ENCODE data around the gene CCNT1. TPM values are rescaled to one million over a fixed set of nuclear protein-coding genes. Genes with fewer than 3 reads are reported as not detected.

Gene CCNT1
- total and polyA plus RNA-seq, 4 donors, result 3.2 to 18.2 (median 10.4) TPM

DNA sequence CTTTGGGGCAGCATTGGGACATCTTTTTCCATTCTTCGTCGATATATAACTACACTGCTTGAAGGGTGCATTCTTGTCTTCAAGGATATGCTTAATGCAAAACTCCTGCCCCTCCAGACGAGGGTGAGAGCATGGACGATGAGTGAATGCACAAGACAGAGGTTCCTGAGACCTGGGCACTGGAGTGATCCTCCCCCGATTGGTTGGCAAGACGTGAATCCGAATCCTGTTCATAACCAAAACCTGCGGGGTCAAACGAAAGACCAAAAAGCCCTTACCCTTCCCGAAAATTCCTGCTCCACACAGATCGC, 35.2 kb downstream of the CCNT1 start:
- peak overlapping the region; percentile 83 to 100 (median 85) for H3K4me3 ChIP-seq (ENCODE audit: low read depth in 1 of 3, low read length in 3 of 3)
- no peaks in the 10 kb centered on the region for H3K27me3 ChIP-seq (ENCODE audit: control insufficient read depth in 4 of 4, insufficient read depth in 4 of 4, low read length in 3 of 4)
- peak overlapping the region; percentile 88 to 96 for H3K9ac ChIP-seq (ENCODE audit: low read depth in 1 of 2, low read length in 2 of 2)
- DNase-seq (ENCODE audit: low spot score), result no peak
- H3K9me3 ChIP-seq (ENCODE audit: control insufficient read depth in 4 of 4, low read length in 3 of 4), result no peaks in the 10 kb centered on the region
- H3K4me1 ChIP-seq (ENCODE audit: control insufficient read depth in 4 of 4, insufficient read depth in 4 of 4, low read length in 3 of 4), result peaks cover 10 to 26% (median 19%) of the 10 kb centered on the region in 4 donors
- peaks cover 0 to 18% (median 12%) of the 10 kb centered on the region in 4 donors for H3K36me3 ChIP-seq (ENCODE audit: control insufficient read depth in 4 of 4, insufficient read depth in 3 of 4, low read depth in 1 of 4, low read length in 3 of 4)
- peak overlapping the region; percentile 87 to 97 for H3K27ac ChIP-seq (ENCODE audit: low read depth in 1 of 2, low read length in 2 of 2)
- WGBS, result 2% methylated on average over 11 of the region's 11 CpGs
- TF ChIP-seq, protein P1, sequence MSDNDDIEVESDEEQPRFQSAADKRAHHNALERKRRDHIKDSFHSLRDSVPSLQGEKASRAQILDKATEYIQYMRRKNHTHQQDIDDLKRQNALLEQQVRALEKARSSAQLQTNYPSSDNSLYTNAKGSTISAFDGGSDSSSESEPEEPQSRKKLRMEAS (IDR thresholded peaks at IDR 0.05), result no peak
- TF ChIP-seq TAF1 (conservative IDR thresholded peaks at IDR 0.05) (no peak), HNF4G (IDR thresholded peaks at IDR 0.05) (no peak), YY1 (IDR thresholded peaks at IDR 0.05) (no peak), NR2F2 (IDR thresholded peaks at IDR 0.05) (no peak), FOXA1 (IDR thresholded peaks at IDR 0.05) (no peak), RAD21 (IDR thresholded peaks at IDR 0.05) (no peak), HNF4A (conservative IDR thresholded peaks at IDR 0.05) (no peak), SP1 (IDR thresholded peaks at IDR 0.05) (no peak)
- TF ChIP-seq, protein P2, sequence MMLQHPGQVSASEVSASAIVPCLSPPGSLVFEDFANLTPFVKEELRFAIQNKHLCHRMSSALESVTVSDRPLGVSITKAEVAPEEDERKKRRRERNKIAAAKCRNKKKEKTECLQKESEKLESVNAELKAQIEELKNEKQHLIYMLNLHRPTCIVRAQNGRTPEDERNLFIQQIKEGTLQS (IDR thresholded peaks at IDR 0.05), result no peak
- TF ChIP-seq, protein P3, sequence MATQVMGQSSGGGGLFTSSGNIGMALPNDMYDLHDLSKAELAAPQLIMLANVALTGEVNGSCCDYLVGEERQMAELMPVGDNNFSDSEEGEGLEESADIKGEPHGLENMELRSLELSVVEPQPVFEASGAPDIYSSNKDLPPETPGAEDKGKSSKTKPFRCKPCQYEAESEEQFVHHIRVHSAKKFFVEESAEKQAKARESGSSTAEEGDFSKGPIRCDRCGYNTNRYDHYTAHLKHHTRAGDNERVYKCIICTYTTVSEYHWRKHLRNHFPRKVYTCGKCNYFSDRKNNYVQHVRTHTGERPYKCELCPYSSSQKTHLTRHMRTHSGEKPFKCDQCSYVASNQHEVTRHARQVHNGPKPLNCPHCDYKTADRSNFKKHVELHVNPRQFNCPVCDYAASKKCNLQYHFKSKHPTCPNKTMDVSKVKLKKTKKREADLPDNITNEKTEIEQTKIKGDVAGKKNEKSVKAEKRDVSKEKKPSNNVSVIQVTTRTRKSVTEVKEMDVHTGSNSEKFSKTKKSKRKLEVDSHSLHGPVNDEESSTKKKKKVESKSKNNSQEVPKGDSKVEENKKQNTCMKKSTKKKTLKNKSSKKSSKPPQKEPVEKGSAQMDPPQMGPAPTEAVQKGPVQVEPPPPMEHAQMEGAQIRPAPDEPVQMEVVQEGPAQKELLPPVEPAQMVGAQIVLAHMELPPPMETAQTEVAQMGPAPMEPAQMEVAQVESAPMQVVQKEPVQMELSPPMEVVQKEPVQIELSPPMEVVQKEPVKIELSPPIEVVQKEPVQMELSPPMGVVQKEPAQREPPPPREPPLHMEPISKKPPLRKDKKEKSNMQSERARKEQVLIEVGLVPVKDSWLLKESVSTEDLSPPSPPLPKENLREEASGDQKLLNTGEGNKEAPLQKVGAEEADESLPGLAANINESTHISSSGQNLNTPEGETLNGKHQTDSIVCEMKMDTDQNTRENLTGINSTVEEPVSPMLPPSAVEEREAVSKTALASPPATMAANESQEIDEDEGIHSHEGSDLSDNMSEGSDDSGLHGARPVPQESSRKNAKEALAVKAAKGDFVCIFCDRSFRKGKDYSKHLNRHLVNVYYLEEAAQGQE (IDR thresholded peaks at IDR 0.05), result no peak

DNA sequence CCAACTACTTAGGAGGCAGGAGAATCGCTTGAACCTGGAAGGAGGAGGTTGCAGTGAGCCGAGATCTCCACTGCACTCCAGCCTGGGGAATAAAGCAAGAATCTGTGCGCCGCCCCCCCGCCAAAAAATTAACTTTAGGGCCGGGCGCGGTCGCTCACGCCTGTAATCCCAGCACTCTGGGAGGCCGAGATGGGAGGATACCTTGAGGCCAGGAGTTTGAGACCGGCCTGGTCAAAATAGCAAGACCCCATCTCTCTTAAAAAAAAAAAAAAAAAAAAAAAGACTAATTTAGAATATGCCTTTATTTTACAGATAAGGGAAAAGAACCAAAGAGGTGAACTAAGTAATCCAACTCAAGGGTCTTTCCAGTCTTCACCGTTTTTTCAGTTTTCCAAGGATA, 35.6 kb downstream of the CCNT1 start:
- Histone ChIP-seq H3K27me3 (ENCODE audit: control insufficient read depth in 4 of 4, insufficient read depth in 4 of 4, low read length in 3 of 4) (no peaks in the 10 kb centered on the region), H3K9me3 (ENCODE audit: control insufficient read depth in 4 of 4, low read length in 3 of 4) (no peaks in the 10 kb centered on the region), H3K4me3 (ENCODE audit: low read depth in 1 of 3, low read length in 3 of 3) (peak overlapping the region in 2 of 3 donors; percentile 83 to 85), H3K4me1 (ENCODE audit: control insufficient read depth in 4 of 4, insufficient read depth in 4 of 4, low read length in 3 of 4) (peaks cover 10 to 26% (median 19%) of the 10 kb centered on the region in 4 donors), H3K27ac (ENCODE audit: low read depth in 1 of 2, low read length in 2 of 2) (no peak overlapping the region), H3K9ac (ENCODE audit: low read depth in 1 of 2, low read length in 2 of 2) (peak overlapping the region in 1 of 2 donors; percentile 96), H3K36me3 (ENCODE audit: control insufficient read depth in 4 of 4, insufficient read depth in 3 of 4, low read depth in 1 of 4, low read length in 3 of 4) (peaks cover 0 to 22% (median 15%) of the 10 kb centered on the region in 4 donors)
- TF ChIP-seq RAD21 (IDR thresholded peaks at IDR 0.05) (no peak), FOXA2 (IDR thresholded peaks at IDR 0.05) (no peak), JUND (IDR thresholded peaks at IDR 0.05) (no peak), GABPA (IDR thresholded peaks at IDR 0.05 in 1 of 2, conservative IDR thresholded peaks at IDR 0.05 in 1 of 2) (no peak), FOXA1 (IDR thresholded peaks at IDR 0.05) (no peak), TAF1 (conservative IDR thresholded peaks at IDR 0.05) (no peak), HNF4A (conservative IDR thresholded peaks at IDR 0.05) (no peak), YY1 (IDR thresholded peaks at IDR 0.05) (no peak), SP1 (IDR thresholded peaks at IDR 0.05) (no peak), RXRA (IDR thresholded peaks at IDR 0.05) (no peak), NR2F2 (IDR thresholded peaks at IDR 0.05) (no peak), EGR1 (IDR thresholded peaks at IDR 0.05; ENCODE audit: low read depth in 2 of 2) (no peak), HNF4G (IDR thresholded peaks at IDR 0.05) (no peak)
- TF ChIP-seq, protein P4, sequence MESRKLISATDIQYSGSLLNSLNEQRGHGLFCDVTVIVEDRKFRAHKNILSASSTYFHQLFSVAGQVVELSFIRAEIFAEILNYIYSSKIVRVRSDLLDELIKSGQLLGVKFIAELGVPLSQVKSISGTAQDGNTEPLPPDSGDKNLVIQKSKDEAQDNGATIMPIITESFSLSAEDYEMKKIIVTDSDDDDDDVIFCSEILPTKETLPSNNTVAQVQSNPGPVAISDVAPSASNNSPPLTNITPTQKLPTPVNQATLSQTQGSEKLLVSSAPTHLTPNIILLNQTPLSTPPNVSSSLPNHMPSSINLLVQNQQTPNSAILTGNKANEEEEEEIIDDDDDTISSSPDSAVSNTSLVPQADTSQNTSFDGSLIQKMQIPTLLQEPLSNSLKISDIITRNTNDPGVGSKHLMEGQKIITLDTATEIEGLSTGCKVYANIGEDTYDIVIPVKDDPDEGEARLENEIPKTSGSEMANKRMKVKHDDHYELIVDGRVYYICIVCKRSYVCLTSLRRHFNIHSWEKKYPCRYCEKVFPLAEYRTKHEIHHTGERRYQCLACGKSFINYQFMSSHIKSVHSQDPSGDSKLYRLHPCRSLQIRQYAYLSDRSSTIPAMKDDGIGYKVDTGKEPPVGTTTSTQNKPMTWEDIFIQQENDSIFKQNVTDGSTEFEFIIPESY (IDR thresholded peaks at IDR 0.05), result no peak
- TF ChIP-seq, protein P2 (IDR thresholded peaks at IDR 0.05), result no peak
- TF ChIP-seq, protein P5, sequence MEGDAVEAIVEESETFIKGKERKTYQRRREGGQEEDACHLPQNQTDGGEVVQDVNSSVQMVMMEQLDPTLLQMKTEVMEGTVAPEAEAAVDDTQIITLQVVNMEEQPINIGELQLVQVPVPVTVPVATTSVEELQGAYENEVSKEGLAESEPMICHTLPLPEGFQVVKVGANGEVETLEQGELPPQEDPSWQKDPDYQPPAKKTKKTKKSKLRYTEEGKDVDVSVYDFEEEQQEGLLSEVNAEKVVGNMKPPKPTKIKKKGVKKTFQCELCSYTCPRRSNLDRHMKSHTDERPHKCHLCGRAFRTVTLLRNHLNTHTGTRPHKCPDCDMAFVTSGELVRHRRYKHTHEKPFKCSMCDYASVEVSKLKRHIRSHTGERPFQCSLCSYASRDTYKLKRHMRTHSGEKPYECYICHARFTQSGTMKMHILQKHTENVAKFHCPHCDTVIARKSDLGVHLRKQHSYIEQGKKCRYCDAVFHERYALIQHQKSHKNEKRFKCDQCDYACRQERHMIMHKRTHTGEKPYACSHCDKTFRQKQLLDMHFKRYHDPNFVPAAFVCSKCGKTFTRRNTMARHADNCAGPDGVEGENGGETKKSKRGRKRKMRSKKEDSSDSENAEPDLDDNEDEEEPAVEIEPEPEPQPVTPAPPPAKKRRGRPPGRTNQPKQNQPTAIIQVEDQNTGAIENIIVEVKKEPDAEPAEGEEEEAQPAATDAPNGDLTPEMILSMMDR (IDR thresholded peaks at IDR 0.05; ENCODE audit: low read depth, low read length, missing input control), result no peak
- TF ChIP-seq, protein P3 (IDR thresholded peaks at IDR 0.05), result no peak
- TF ChIP-seq, protein P1 (IDR thresholded peaks at IDR 0.05), result no peak
- 89% methylated on average over 13 of the region's 13 CpGs for WGBS
- no peak for DNase-seq (ENCODE audit: low spot score)
